Tibial nerve (tissue), 4 donors: ENCODE results near the gene LSM7. TPM values are rescaled to one million over a fixed set of nuclear protein-coding genes. Genes with fewer than 3 reads are reported as not detected.

Source experiments
- DNase-seq, 2 donors: peaks; one replicate each; pipeline ENCODE4 v3.0.0-alpha.2; 2019; ENCODE audit warnings: low spot score in 2 of 2
- H3K27ac ChIP-seq, 4 donors: fragments of 200-600 bp; sonication (generic) in 3 of 4; one replicate each; pipeline ENCODE4 v1.5.1; 2017 to 2019; ENCODE audit warnings: mild to moderate bottlenecking in 1 of 4
- H3K27me3 ChIP-seq, 2 donors: fragments of 200-600 bp; sonication (generic) in 1 of 2; one replicate each; pipeline versions ENCODE4 v1.5.1 to v1.6.0; 2017 to 2019
- H3K36me3 ChIP-seq, 3 donors: fragments of 200-600 bp; sonication (generic); one replicate each; pipeline ENCODE4 v1.5.1; 2018 to 2019
- H3K4me1 ChIP-seq, 4 donors: fragments of 200-600 bp; sonication (generic) in 3 of 4; one replicate each; pipeline ENCODE4 v1.5.1; 2017 to 2019
- H3K4me3 ChIP-seq, 4 donors: fragments of 200-600 bp; sonication (generic) in 3 of 4; one replicate each; pipeline ENCODE4 v1.5.1; 2017 to 2019; ENCODE audit warnings: mild to moderate bottlenecking in 1 of 4, moderate library complexity in 1 of 4
- H3K9me3 ChIP-seq, 4 donors: fragments of 200-600 bp; sonication (generic) in 3 of 4; one replicate each; pipeline ENCODE4 v1.5.1; 2017 to 2019
- CTCF ChIP-seq, 5 experiments: fragments of 200-600 bp in 3 of 5; fragments of 450-650 bp in 2 of 5; sonication (generic) in 3 of 5; IDR thresholded peaks; one replicate each; pipeline ENCODE4 v1.5.1; 2016 to 2019; ENCODE audit warnings: antibody characterized with exemption in 5 of 5, mild to moderate bottlenecking in 3 of 5, moderate library complexity in 2 of 5
- EP300 ChIP-seq, 2 donors: sonication (generic); formaldehyde crosslinking; IDR thresholded peaks; one replicate each; pipeline ENCODE4 v1.6.1; 2017; ENCODE audit warnings: antibody characterized with exemption in 2 of 2, mild to moderate bottlenecking in 1 of 2
- POLR2A ChIP-seq, 2 donors: fragments of 450-650 bp; IDR thresholded peaks; one replicate each; pipeline ENCODE4 v1.6.1; 2017; ENCODE audit warnings: antibody characterized with exemption in 2 of 2, mild to moderate bottlenecking in 2 of 2, moderate library complexity in 2 of 2
- WGBS, 2 donors: methylation state at CpG; one replicate each; pipeline ENCODE4 v1.1.5; 2018; 5-methylcytosine and 5-hydroxymethylcytosine counted together
- total RNA-seq, 4 donors: library from RNA; depleted of rRNA; stranded (reverse); fragments of >200 nt; gene quantifications; one replicate each; pipeline ENCODE4 v1.1.0, GENCODE V29; 2016

LSM7 gene
- total RNA-seq, 4 donors from 2014 or later = 54.1 to 167 (median 87.7) TPM

- 88% methylated on average over 11 of the region's 11 CpGs for WGBS, 2 donors
- Histone ChIP-seq H3K27ac (no peak overlapping the region), H3K27me3 (peaks cover 0 to 74% of the 10 kb centered on the region in 2 donors), H3K36me3 (no peaks in the 10 kb centered on the region), H3K9me3 (peaks cover 0 to 4% (median 0%) of the 10 kb centered on the region in 4 donors), H3K4me3 (no peak overlapping the region), H3K4me1 (peaks cover 0 to 13% (median 0%) of the 10 kb centered on the region in 4 donors)
- TF ChIP-seq POLR2A (IDR thresholded peaks at IDR 0.05) (no peak), EP300 (IDR thresholded peaks at IDR 0.05) (no peak), CTCF (IDR thresholded peaks at IDR 0.05) (no peak)
- no peak for DNase-seq
Measured at GRCh38 chr19:2362046-2362969, 33.9 kb upstream of the LSM7 start.

DNA sequence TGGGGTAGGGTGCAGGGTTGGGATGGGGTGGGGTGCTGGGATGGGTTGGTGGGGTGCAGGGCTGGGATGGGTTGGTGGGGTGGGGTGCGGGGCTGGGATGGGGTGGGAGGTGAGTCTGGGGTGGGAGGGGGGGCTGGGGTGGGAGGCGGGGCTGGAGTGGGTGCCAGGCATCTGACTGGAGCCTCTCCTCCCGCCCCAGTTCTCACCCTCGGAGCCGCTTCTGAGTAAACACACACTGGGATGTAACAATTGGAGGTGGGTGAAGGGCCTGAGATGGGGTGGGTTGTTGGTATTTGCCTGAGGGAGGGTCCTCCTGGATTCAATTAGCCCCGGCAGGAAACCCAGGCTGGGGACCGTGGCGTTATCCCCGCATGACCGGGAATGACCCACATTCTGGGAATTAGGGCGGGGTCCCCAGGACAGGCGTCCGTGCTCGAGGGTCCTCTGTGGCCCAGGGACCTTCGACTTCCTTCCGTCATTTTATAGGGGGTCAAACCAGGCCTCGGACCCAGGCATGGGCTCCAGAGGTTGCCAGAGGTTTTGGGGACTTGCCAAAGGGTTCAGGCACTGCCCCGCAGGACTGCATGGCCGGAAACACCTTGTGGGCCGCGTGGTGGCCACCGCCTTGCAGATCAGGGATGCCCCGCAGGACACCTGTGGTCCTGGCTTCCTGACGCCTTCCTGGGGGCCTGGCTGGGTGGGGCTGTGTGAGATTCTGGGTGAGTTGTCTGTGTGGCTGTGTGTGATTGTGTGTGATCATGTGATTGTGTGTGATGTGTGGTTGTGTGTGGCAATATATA lies 33.1 kb upstream of the LSM7 start:
- no peak for DNase-seq
- WGBS, 2 donors = 27 to 51% methylated on average over 10 to 21 of the region's 24 CpGs
- Histone ChIP-seq H3K27ac (no peak overlapping the region), H3K4me1 (peaks cover 0 to 13% (median 0%) of the 10 kb centered on the region in 4 donors), H3K9me3 (no peaks in the 10 kb centered on the region), H3K27me3 (peaks cover 0 to 68% of the 10 kb centered on the region in 2 donors), H3K4me3 (no peak overlapping the region), H3K36me3 (no peaks in the 10 kb centered on the region)
- no peak for TF ChIP-seq CTCF (IDR thresholded peaks at IDR 0.05)
- no peak for TF ChIP-seq EP300 (IDR thresholded peaks at IDR 0.05)
- no peak for TF ChIP-seq POLR2A (IDR thresholded peaks at IDR 0.05)

GRCh38 chr19:2360833-2361232 lies 32.4 kb upstream of the LSM7 start:
- 56 to 62% methylated on average over 9 to 10 of the region's 11 CpGs for WGBS, 2 donors
- Histone ChIP-seq H3K36me3 (no peaks in the 10 kb centered on the region), H3K4me1 (peaks cover 0 to 13% (median 0%) of the 10 kb centered on the region in 4 donors), H3K9me3 (no peaks in the 10 kb centered on the region), H3K27me3 (peaks cover 0 to 62% of the 10 kb centered on the region in 2 donors), H3K4me3 (no peak overlapping the region), H3K27ac (no peak overlapping the region)
- DNase-seq = no peak
- TF ChIP-seq EP300 (IDR thresholded peaks at IDR 0.05) = no peak
- TF ChIP-seq CTCF (IDR thresholded peaks at IDR 0.05) = no peak
- no peak for TF ChIP-seq POLR2A (IDR thresholded peaks at IDR 0.05)

- WGBS, 2 donors = 23 to 62% methylated on average over 13 to 34 of the region's 44 CpGs
- TF ChIP-seq CTCF (IDR thresholded peaks at IDR 0.05) (no peak), EP300 (IDR thresholded peaks at IDR 0.05) (no peak), POLR2A (IDR thresholded peaks at IDR 0.05) (no peak)
- H3K4me1 ChIP-seq = peaks cover 0 to 13% (median 0%) of the 10 kb centered on the region in 4 donors
- no peak within 1 kb of the TSS for H3K27ac ChIP-seq
- no peak within 1 kb of the TSS for H3K4me3 ChIP-seq
- H3K36me3 ChIP-seq = peaks cover 0 to 7% (median 0%) of the 10 kb centered on the region in 3 donors
- peaks cover 0 to 55% of the 10 kb centered on the region in 2 donors for H3K27me3 ChIP-seq
- no peaks in the 10 kb centered on the region for H3K9me3 ChIP-seq
- DNase-seq = no peak
Measured at GRCh38 chr19:2359992-2360685, 31.8 kb upstream of the LSM7 start, which contains the start of gene TMPRSS9. TMPRSS9 (plus strand) TSS chr19:2360265; CDS start chr19:2389786, 29,521 bp downstream.
